TTC549 (cell line): Measurements from ENCODE around the gene AGRN.
"Not testable (repeated sequence)": the region's sequence is repeated elsewhere in the genome, so short reads cannot be mapped to it uniquely, and the experiment has no call there.

ENCODE experiments used
- FAIRE-seq: peaks from 2 replicates; lab custom pipeline; 2012; peaks lifted over from hg19 to GRCh38; lab: Jason Lieb, UNC

Gene AGRN

GRCh38 chr1:1001057-1001783 lies 18.7 kb upstream of the AGRN start:
- FAIRE-seq: no peak

GRCh38 chr1:1003618-1004419 lies 16.1 kb upstream of the AGRN start:
- no peak for FAIRE-seq

- no peak for FAIRE-seq
These were observed 15.5 kb upstream of the AGRN start for GRCh38 chr1:1004420-1004779.

GRCh38 chr1:1004780-1005697 lies 14.9 kb upstream of the AGRN start:
- no peak for FAIRE-seq

- FAIRE-seq: no peak
These were observed 14.1 kb upstream of the AGRN start for GRCh38 chr1:1005774-1006304.

GRCh38 chr1:1006305-1007159 lies 13.4 kb upstream of the AGRN start:
- FAIRE-seq: no peak

- not testable (repeated sequence) for FAIRE-seq
These were observed 9.8 kb upstream of the AGRN start for GRCh38 chr1:1010131-1010530.

- no peak for FAIRE-seq
These were observed 8.4 kb upstream of the AGRN start for GRCh38 chr1:1011396-1011949.

GRCh38 chr1:1012736-1013104 lies 7.2 kb upstream of the AGRN start:
- not testable (repeated sequence) for FAIRE-seq

GRCh38 chr1:1013105-1013921 lies 6.6 kb upstream of the AGRN start, which contains the start of gene ISG15:
Gene ISG15, plus strand, starts transcription at chr1:1013497. Its CDS starts 77 bp downstream, at chr1:1013574.
- FAIRE-seq: no peak

- no peak for FAIRE-seq
These were observed 5.8 kb upstream of the AGRN start for GRCh38 chr1:1013922-1014648.

GRCh38 chr1:1014799-1015681 lies 4.9 kb upstream of the AGRN start:
- no peak for FAIRE-seq

- not testable (repeated sequence) for FAIRE-seq
These were observed 2.3 kb upstream of the AGRN start for GRCh38 chr1:1017397-1018320.

GRCh38 chr1:1018321-1018685 lies 1.6 kb upstream of the AGRN start:
- not testable (repeated sequence) for FAIRE-seq

GRCh38 chr1:1019122-1019999 lies 559 bp upstream of the AGRN start:
- FAIRE-seq: no peak

GRCh38 chr1:1020415-1021009 lies 592 bp downstream of the AGRN start:
- FAIRE-seq: no peak
